A549 (cell line): ENCODE measurements around the gene SCN2B.

Experiments used
- CBX8 ChIP-seq: fragments of 200-600 bp; sonication (generic); IDR thresholded peaks from 2 replicates; pipeline ENCODE4 v1.6.1; 2016
- JUN ChIP-seq, 2 experiments: fragments of >200 bp; sonication (Bioruptor Twin); formaldehyde crosslinking; IDR thresholded peaks; 2 replicates in 1 of 2; 3 replicates in 1 of 2; pipeline ENCODE4 v1.6.1; 2016 to 2017
- KDM1A ChIP-seq: fragments of 200-600 bp; sonication (generic); IDR thresholded peaks from 2 replicates; pipeline ENCODE4 v1.6.1; 2016; ENCODE audit warnings: low read depth, mild to moderate bottlenecking

DNA sequence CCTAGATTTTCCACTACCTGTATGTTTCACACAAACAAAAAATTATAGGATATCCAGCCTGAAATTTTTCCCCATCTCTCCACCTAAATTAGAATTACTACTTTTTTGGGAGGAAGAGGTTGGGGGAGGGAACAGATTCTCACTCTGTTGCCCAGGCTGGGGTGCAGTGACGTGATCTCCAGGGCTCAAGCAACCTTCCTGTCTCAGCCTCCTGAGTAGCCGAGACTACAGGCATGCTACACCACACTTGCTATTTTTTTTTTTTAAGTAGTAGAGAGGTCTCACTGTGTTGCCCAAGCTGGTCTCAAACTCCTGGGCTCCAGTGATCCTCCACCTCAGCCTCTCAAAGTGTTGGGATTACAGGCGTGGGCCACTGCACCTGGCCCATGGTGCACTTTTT is 38.8 kb upstream of the SCN2B start:
- TF ChIP-seq CBX8 (no peak), JUN (IDR thresholded peaks at IDR 0.05) (no peak), KDM1A (no peak)
